Non-pigmented ciliary epithelial cell (primary cell): ENCODE results near the gene DCUN1D1.

ENCODE experiments used
- DNase-seq: peaks from one replicate; pipeline ENCODE4 v3.0.0-alpha.2; 2010; ENCODE audit warnings: low read depth

The DCUN1D1 gene

GRCh38 chr3:182892226-182892625, 88.1 kb downstream of the DCUN1D1 start:
- no peak for DNase-seq

GRCh38 chr3:182891364-182891763, 89.0 kb downstream of the DCUN1D1 start:
- DNase-seq: no peak

GRCh38 chr3:182889948-182890629, 90.2 kb downstream of the DCUN1D1 start:
- DNase-seq: no peak
